CD4-positive, CD25-positive, alpha-beta regulatory T cell (primary cell): Measurements from ENCODE around the gene PLEKHB2. TPM values are rescaled to one million over a fixed set of nuclear protein-coding genes. Genes with fewer than 3 reads are reported as not detected.

ENCODE experiments used
- ATAC-seq, 2 donors: fragments of 150-1000 bp; cut with Tn5 transposase; one replicate each; pipeline ENCODE4 v1.10.0; 2021; ENCODE audit warnings: low read depth in 2 of 2, moderate number of reproducible peaks in 2 of 2, moderate library complexity in 1 of 2
- DNase-seq, 3 donors: peaks; one replicate each; pipeline versions ENCODE4 v3.0.0 to v3.0.0-alpha.2; 2012 to 2022; ENCODE audit warnings: mixed read lengths in 1 of 3
- H3K27ac ChIP-seq: one replicate; pipeline ENCODE4 v1.7.0; 2013; ENCODE audit warnings: mild to moderate bottlenecking, low read length; ENCODE audit not compliant: insufficient read depth, poor library complexity, severe bottlenecking
- H3K27me3 ChIP-seq: one replicate; pipeline ENCODE4 v1.7.0; 2013; ENCODE audit warnings: low read length; ENCODE audit not compliant: control insufficient read depth, insufficient read depth
- H3K36me3 ChIP-seq: one replicate; pipeline ENCODE4 v1.7.0; 2013; ENCODE audit warnings: mild to moderate bottlenecking, low read length, moderate library complexity; ENCODE audit not compliant: control insufficient read depth, insufficient read depth
- H3K4me1 ChIP-seq: 2 replicates; pipeline ENCODE4 v1.7.0; 2013; ENCODE audit warnings: mild to moderate bottlenecking, low read length; ENCODE audit not compliant: insufficient read depth, control insufficient read depth, poor library complexity, severe bottlenecking
- H3K4me3 ChIP-seq: one replicate; pipeline ENCODE4 v1.7.0; 2013; ENCODE audit warnings: low read depth, mild to moderate bottlenecking, low read length, moderate library complexity
- H3K9me3 ChIP-seq, 2 experiments: 1 replicate in 1 of 2; 2 replicates in 1 of 2; pipeline ENCODE4 v1.7.0; 2013; ENCODE audit warnings: low read length in 2 of 2, mild to moderate bottlenecking in 1 of 2, moderate library complexity in 1 of 2; ENCODE audit not compliant: control insufficient read depth in 2 of 2
- H3K27ac Mint-ChIP-seq, 3 donors: one replicate each; pipeline ENCODE4 v1.8.0; 2020 to 2022; ENCODE audit warnings: mild to moderate bottlenecking in 3 of 3, mixed read lengths in 3 of 3, moderate library complexity in 2 of 3
- H3K27me3 Mint-ChIP-seq: one replicate; pipeline ENCODE4 v1.8.0; 2022; ENCODE audit warnings: mild to moderate bottlenecking, mixed read lengths
- H3K36me3 Mint-ChIP-seq: one replicate; pipeline ENCODE4 v1.8.0; 2020; ENCODE audit warnings: mixed read lengths
- H3K4me1 Mint-ChIP-seq, 4 donors: one replicate each; pipeline ENCODE4 v1.8.0; 2020 to 2022; ENCODE audit warnings: mixed read lengths in 4 of 4, mild to moderate bottlenecking in 1 of 4
- H3K4me3 Mint-ChIP-seq, 4 donors: one replicate each; pipeline ENCODE4 v1.8.0; 2020 to 2022; ENCODE audit warnings: mild to moderate bottlenecking in 4 of 4, mixed read lengths in 4 of 4, moderate library complexity in 3 of 4
- H3K9me3 Mint-ChIP-seq, 7 donors: one replicate each; pipeline ENCODE4 v1.8.0; 2020 to 2022; ENCODE audit warnings: mixed read lengths in 7 of 7, mild to moderate bottlenecking in 3 of 7, moderate library complexity in 2 of 7
- polyA plus RNA-seq, 4 donors: library from polyadenylated mRNA; unstranded; fragments of 300-500 nt; fragmentation: Illumina TruSeq; gene quantifications; one replicate each; pipeline ENCODE4 v1.2.3, GENCODE V29; 2021
- total RNA-seq: library from RNA; stranded (reverse); gene quantifications from one replicate; pipeline ENCODE4 v1.2.3, GENCODE V29; 2022

PLEKHB2 gene
- total RNA-seq = 85.5 TPM
- polyA plus RNA-seq = 10 to 100 TPM; 64.3 to 75.2 (median 71.5) TPM

GRCh38 chr2:131105156-131105949 lies at the start of gene PLEKHB2:
Gene PLEKHB2, plus strand, starts transcription at chr2:131105336. Its CDS starts 15,606 bp downstream, at chr2:131120942.
- no peaks in the 10 kb centered on the region for H3K9me3 Mint-ChIP-seq
- peaks cover 4% of the 10 kb centered on the region for H3K36me3 Mint-ChIP-seq
- H3K27ac ChIP-seq = peak within 1 kb of the TSS; percentile 98
- no peaks in the 10 kb centered on the region for H3K27me3 Mint-ChIP-seq
- peak within 1 kb of the TSS; percentile 89 for H3K4me3 ChIP-seq
- H3K4me3 Mint-ChIP-seq = peak within 1 kb of the TSS; percentile 90 to 99 (median 96)
- peaks cover 35 to 62% (median 49%) of the 10 kb centered on the region in 4 donors for H3K4me1 Mint-ChIP-seq
- DNase-seq (peak; percentile 91 to 95 (median 93)), ATAC-seq (peak; percentile 73 to 81)
- peaks cover 36% of the 10 kb centered on the region for H3K4me1 ChIP-seq
- H3K27ac Mint-ChIP-seq = peak within 1 kb of the TSS; percentile 89 to 99 (median 99)
- peaks cover 3% of the 10 kb centered on the region for H3K36me3 ChIP-seq
- H3K27me3 ChIP-seq = no peaks in the 10 kb centered on the region
- H3K9me3 ChIP-seq = no peaks in the 10 kb centered on the region

DNA sequence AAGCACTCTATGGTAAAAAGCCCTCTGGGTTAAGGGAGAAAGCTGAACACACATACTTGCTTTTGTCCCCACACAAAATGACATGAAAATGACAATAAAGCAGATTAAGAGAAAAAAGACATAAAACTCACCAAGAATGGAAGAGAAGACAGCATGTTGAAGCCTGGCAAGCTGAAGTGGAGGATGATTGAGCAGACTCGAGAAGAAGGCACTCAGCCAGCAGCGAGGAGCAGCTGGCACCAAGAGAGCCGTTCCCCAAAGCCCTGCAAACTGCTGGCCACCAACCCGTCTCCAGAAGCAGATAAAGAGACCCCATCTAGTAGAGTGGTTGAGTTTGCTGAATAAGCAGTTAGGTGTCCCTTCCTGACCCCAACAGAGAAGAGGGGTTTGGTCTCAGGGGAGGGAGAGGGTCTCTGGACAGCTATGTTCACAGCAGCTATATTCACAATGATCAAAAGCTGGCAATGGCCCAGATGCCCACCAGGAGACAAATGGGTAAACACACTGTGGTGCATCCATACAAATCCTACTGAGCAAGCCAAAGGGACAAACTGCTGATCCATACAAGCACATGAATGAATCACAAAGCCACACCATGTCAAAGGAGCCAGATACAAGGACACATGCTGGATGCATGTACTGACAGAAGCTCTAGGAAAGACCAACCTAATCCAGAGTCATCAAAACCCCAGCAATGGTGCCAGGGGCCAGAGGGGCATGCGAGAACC lies 48.8 kb upstream of the PLEKHB2 start:
- Mint-ChIP-seq H3K27me3 (no peaks in the 10 kb centered on the region), H3K36me3 (peaks cover 58% of the 10 kb centered on the region), H3K9me3 (no peaks in the 10 kb centered on the region), H3K4me3 (no peak overlapping the region), H3K4me1 (peaks cover 11 to 27% (median 17%) of the 10 kb centered on the region in 4 donors), H3K27ac (peak overlapping the region in 1 of 3 donors; percentile 27)
- DNase-seq = no peak
- Histone ChIP-seq H3K27me3 (no peaks in the 10 kb centered on the region), H3K36me3 (peaks cover 77% of the 10 kb centered on the region), H3K27ac (no peak overlapping the region), H3K4me1 (no peaks in the 10 kb centered on the region), H3K4me3 (no peak overlapping the region), H3K9me3 (no peaks in the 10 kb centered on the region)
- ATAC-seq = no peak

DNA sequence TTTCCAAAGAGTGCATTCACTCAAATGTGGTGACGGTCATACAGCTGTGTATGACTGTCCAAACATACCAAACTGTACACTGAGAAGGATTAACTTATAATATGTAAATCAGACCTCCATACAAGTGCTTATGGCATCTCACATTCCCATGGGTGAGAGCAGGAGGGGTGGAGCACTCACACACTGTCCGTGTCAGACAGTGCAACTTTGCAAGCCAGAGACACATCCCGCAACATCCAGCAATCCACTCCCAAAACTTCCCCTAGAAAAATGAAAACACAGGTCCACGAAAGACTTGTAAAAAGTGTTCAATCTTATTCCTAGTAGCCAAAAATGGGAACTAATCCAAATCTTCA lies 48.2 kb upstream of the PLEKHB2 start:
- Mint-ChIP-seq H3K9me3 (no peaks in the 10 kb centered on the region), H3K36me3 (peaks cover 55% of the 10 kb centered on the region), H3K4me3 (no peak overlapping the region), H3K27me3 (no peaks in the 10 kb centered on the region), H3K27ac (peak overlapping the region in 1 of 3 donors; percentile 21), H3K4me1 (peaks cover 11 to 29% (median 19%) of the 10 kb centered on the region in 4 donors)
- Histone ChIP-seq H3K9me3 (no peaks in the 10 kb centered on the region), H3K27ac (no peak overlapping the region), H3K27me3 (no peaks in the 10 kb centered on the region), H3K36me3 (peaks cover 72% of the 10 kb centered on the region), H3K4me3 (no peak overlapping the region), H3K4me1 (no peaks in the 10 kb centered on the region)
- ATAC-seq (no peak), DNase-seq (no peak)

DNA sequence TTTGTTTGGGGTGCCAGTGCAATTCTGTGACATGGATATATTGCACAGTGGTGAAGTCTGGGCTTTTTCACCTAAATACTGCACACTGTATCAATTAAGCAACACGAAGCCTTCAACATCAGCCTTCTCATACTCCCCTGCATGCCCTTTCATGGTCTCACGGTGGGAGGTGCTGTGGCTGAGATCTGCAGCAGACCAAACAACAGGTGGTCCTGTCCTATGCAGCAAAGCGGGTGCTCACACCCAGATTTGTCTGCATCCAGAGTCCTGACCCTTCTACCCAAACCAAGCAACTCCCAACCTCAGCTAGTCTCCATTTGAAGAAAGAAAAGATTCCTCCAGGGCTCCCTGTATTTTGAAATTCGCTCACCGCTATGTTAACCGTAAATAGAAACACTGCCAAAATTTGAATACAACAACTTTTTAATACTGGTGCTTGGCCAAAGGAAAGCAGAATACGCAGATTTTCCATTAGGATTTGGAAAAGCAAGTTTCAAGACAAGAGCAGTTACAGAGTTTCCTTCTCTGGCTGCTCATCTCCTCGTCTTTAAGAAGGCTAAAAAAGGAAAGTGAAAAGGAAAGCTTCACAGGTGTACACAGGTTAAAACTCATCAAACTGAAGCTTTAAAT lies 46.8 kb upstream of the PLEKHB2 start:
- Histone ChIP-seq H3K9me3 (no peaks in the 10 kb centered on the region), H3K27me3 (no peaks in the 10 kb centered on the region), H3K4me3 (no peak overlapping the region), H3K36me3 (peaks cover 67% of the 10 kb centered on the region), H3K27ac (no peak overlapping the region), H3K4me1 (no peaks in the 10 kb centered on the region)
- Mint-ChIP-seq H3K36me3 (peaks cover 44% of the 10 kb centered on the region), H3K9me3 (no peaks in the 10 kb centered on the region), H3K4me3 (no peak overlapping the region), H3K4me1 (peaks cover 11 to 35% (median 20%) of the 10 kb centered on the region in 4 donors), H3K27ac (peak overlapping the region in 2 of 3 donors; percentile 45 to 66), H3K27me3 (no peaks in the 10 kb centered on the region)
- DNase-seq (no peak), ATAC-seq (no peak)

GRCh38 chr2:131058920-131059319 lies 46.2 kb upstream of the PLEKHB2 start:
- H3K4me1 Mint-ChIP-seq = peaks cover 11 to 39% (median 22%) of the 10 kb centered on the region in 4 donors
- peak overlapping the region in 1 of 3 donors; percentile 44 for H3K27ac Mint-ChIP-seq
- H3K36me3 Mint-ChIP-seq = peaks cover 42% of the 10 kb centered on the region
- H3K9me3 Mint-ChIP-seq = no peaks in the 10 kb centered on the region
- ATAC-seq (no peak), DNase-seq (no peak)
- H3K27me3 Mint-ChIP-seq = no peaks in the 10 kb centered on the region
- Histone ChIP-seq H3K4me3 (no peak overlapping the region), H3K27me3 (no peaks in the 10 kb centered on the region), H3K9me3 (no peaks in the 10 kb centered on the region), H3K27ac (no peak overlapping the region), H3K4me1 (no peaks in the 10 kb centered on the region), H3K36me3 (peaks cover 65% of the 10 kb centered on the region)
- no peak overlapping the region for H3K4me3 Mint-ChIP-seq

- ATAC-seq (no peak), DNase-seq (no peak)
- H3K4me1 Mint-ChIP-seq = peaks cover 0 to 50% (median 27%) of the 10 kb centered on the region in 4 donors
- Histone ChIP-seq H3K9me3 (no peaks in the 10 kb centered on the region), H3K4me1 (peaks cover 6% of the 10 kb centered on the region), H3K27me3 (no peaks in the 10 kb centered on the region), H3K36me3 (peaks cover 46% of the 10 kb centered on the region), H3K27ac (no peak overlapping the region), H3K4me3 (no peak overlapping the region)
- H3K27me3 Mint-ChIP-seq = no peaks in the 10 kb centered on the region
- H3K36me3 Mint-ChIP-seq = peaks cover 46% of the 10 kb centered on the region
- H3K27ac Mint-ChIP-seq = peak overlapping the region; percentile 37 to 76 (median 54)
- H3K4me3 Mint-ChIP-seq = no peak overlapping the region
- no peaks in the 10 kb centered on the region for H3K9me3 Mint-ChIP-seq
Measured at GRCh38 chr2:131063501-131064283, 41.4 kb upstream of the PLEKHB2 start.
